HG03196 (cell line): ENCODE measurements around the gene PROM1.

Source experiments
- ATAC-seq: cut with Tn5 transposase; IDR thresholded peaks from one replicate; pipeline ENCODE4 v1.9.1; 2021; ENCODE audit not compliant: unreplicated experiment

The PROM1 gene

DNA sequence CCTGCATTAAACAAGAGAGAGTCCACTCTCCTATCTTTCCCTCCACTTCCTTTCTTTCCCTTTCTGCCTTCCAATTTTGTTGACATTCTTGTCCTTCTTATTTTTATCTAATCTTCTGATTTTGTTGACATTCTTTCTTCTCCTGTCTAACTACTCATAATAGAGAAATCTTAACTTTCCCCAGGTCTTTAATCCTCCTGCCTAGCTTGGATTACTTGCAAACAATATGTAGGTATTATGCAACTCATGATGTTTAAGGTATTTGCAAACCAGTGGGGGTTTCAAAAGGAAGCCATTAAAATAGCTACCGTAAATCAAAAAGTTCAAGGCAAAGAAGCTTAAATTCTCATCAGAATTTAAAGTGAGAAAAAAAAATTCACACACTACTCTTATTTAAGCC lies 53.9 kb downstream of the PROM1 start:
- no peak for ATAC-seq

DNA sequence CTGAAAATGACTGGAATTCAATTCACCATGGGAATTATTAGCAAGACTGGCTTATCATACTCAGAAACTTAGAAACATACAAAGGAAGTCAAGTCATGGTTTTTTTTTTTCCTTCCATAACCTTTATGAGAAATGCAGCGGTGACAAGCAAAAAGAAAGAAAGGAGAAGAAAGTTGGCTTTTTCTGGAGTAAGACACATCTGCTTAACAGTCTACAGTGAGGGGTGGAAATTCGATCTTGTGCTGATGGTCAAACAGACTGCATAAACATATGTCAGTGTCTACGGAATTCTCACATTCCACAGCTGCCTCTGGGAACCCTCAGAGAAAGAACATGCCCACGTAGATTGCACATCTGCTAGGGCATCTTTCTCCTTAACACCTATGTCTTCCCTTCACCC lies 54.6 kb downstream of the PROM1 start:
- no peak for ATAC-seq

DNA sequence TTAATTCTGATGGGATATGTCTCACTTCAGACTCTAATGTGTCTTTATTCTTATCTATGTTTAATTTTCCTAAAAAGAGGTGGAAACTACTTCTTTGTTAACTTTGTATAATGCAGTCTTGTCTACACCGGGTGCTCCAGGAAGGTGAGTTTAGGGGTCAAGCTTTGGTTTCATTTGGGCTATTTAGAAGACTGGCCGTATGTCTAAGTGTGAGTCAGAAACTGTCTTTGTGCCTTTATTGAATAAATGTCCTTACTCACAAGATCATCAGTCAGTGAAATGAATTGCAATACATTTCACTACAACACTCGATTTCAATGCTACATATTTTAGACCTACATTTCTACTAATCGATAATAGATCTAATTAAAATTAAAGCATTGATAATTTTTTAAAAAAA lies 56.2 kb downstream of the PROM1 start:
- ATAC-seq = no peak

DNA sequence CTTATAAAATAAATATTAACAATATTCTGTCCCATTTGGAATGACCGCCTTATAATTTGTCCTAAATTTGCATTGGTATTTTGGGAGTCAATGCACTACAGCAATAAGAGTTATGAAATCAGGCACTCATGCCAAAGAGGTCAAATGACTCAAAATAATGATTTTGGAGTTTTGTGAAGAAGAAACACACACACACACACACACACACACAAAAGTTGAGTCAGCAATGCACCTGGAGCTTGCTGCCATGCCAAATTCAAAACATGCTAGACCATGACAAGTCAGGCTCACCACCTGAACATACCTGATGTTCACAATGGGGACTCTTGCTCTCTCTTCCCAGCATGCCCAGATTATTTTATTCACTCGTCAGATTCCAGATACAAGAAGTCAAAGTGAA lies 56.7 kb downstream of the PROM1 start:
- ATAC-seq = no peak

DNA sequence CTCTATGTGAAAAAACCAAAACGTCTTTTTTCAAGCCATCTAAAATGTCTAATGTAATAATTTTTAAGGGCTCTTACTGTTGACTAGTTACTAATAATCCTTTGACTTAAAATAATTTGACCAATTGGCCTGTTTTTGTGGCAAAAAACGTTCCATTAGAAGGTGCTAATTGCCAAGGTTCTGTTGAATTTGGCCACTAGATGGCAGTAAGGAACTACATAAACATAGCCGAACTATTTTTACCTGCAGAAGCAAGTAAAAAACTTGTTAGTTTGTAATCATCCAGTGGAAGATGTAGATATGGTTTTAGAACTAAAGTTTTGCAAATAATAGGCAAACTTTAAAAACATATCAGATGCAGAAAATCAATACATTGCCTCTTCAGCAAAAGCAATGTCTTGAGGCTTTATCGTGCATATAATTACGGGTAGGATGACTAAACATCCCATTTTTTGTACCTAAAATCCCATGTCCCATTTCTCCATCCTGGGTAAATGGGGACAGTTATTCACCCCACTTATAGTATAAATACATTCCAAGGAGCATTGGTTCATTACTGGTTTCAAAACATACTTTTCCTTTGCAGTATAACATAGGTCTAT lies 57.6 kb downstream of the PROM1 start:
- no peak for ATAC-seq

DNA sequence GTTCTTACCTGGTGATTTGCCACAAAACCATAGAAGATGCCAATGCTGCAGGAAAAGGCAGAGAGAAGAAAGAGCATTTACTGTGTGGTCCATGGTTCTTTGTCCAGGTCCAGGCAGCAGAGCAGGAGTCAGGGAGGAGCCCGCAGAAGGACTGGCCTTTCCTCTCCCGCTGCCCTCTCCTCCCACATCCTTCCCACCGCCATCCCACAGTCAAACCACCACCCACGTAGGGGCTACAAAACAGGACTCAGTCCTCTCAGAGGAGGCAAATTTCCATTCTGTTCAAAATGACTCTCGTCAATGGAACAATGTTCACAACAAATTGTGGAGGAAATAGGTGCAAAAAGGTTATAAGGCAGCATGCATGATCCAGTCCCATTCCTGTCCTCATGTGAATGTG lies 58.6 kb downstream of the PROM1 start:
- ATAC-seq = no peak

DNA sequence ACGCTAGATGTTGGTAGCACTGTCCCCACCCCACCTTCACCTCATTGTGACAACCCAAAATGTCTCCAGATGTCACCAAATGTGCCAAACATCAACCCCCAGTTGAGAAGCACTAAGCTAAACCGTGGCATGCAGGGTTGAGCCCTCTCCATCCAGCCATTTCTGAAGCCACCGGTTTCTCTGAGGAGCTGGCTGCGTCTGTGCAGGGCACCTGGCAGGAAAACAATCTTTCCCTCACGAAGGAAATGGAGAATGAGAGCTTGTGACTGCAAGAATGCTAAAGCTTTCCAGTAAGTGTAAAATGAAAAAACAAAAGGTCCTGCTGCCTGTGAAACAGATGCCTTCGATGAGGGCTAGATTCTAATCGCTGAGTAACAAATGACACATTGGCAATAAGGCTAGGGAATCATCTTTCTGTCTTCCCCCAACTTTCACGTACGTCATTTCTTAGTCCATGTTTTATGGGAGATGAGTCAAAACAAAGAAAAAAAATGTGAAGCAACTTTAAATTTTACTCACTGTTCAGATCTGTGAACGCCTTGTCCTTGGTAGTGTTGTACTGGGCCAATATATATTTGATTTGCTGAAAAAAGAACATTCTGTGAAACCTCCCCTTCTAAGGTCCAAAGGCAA lies 59.9 kb downstream of the PROM1 start:
- no peak for ATAC-seq

DNA sequence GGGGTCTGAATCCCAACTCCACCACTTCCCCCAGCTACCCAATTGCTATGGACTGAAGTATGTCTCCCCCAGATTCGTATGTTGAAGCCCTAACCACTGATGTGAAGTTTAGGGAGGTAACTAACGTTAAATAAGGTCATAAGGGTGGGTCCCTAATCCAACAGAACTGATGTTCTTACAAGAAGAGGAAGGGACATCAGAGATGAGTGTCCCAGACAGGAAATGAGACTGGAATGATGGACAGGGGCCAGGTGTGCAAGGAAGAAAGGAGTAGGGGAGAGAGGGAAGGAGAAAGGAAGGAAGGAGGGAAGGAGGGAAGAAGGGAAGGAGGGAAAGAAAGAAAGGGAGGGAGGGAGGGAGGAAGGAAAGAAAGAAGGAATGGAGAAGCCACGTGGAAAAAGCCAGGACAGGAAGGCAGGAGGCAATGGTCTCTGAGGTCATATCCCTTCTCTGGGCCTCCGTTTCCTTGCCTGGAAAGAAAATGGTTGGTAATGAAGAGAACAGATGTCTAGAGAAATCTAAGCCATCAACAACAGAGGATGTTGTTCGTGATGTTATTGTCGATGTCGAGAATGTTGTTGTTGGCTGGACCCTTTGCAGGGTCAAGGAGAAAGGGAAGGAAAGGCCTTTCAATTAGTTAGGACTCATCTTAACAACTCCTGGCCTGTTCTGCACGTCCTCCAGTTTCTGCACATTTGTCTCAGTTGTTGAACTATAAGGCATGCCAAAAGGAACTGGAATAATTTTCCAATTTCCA lies 61.8 kb downstream of the PROM1 start:
- ATAC-seq = no peak

DNA sequence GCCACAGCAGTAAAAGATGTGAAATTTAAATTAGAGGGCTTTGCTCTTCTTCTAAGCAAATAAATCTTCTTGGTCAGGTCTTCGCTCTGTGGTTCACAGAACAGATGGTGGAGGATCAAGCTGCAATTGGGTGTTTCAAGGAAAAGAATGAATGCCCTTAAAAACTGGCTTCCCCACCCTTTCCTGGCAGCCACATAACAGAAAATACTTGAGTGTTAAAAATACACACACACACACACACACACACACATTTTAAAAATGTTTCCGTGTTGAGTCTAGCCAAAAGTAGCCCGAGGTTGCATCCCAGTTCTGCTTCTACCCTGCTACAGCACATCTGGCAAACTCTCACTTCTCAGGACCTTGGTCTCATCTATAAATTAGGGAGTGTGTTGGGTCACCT lies 64.2 kb downstream of the PROM1 start:
- no peak for ATAC-seq

DNA sequence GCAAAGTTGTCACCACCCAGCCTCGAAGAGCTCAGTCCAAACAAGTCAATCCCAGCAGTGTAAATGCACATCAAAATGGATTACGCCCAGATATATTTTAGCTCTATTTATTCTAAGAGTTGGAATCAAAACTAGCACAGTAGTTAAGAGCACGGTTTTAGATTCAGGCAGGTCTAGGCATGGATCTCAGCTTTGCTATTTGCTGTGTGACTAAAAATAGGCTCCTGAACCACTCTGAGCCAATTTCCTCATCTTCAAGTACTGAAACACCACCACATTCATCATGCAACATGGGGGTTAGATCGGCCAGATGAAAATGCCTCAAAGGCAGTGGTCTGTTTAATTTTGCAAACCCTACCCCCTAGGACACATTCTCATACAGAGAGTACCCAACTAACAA lies 65.0 kb downstream of the PROM1 start:
- no peak for ATAC-seq

DNA sequence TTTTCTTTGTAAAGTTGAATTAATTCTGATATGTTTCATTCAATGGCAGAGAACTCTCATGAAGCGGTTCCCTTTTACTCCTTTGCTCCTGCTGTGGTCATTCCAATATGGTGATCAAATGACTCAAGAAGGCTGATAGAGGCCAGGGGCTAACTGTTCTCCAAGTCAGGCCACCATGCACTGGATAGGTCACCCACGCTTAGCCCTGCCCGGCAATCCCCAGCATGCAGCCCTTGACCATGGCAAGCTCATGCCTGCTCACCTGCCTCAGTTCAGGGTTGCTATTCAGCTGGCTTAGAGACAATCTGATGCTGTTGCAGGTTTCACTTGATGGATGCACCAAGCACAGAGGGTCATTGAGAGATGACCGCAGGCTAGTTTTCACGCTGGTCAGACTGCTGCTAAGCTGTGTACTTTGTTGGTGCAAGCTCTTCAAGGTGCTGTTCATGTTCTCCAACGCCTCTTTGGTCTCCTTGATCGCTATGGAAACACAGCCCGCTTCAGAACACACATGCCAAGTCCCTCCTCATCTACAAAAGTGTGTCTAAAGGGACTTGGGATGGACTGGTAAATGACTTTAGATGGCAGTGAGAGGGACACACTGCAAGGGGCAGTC lies 65.7 kb downstream of the PROM1 start:
- no peak for ATAC-seq

DNA sequence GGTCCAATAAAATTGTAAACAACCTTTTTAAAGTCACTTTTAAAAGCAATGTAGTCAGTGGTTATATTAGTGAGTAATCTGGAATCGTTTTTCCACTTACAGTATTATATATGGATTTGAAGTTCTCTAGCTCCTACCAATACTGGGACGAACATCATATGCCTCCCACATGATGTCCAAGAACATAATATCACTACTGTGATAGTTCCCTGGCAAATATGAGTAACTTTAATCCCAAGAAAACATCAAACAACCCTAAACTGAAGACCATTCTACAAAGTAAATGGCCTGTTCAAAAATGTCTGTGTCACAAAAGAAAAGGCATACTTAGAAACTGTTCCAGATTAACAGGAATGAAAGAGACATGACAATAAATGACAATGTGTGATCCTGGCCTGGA lies 67.3 kb downstream of the PROM1 start:
- no peak for ATAC-seq

DNA sequence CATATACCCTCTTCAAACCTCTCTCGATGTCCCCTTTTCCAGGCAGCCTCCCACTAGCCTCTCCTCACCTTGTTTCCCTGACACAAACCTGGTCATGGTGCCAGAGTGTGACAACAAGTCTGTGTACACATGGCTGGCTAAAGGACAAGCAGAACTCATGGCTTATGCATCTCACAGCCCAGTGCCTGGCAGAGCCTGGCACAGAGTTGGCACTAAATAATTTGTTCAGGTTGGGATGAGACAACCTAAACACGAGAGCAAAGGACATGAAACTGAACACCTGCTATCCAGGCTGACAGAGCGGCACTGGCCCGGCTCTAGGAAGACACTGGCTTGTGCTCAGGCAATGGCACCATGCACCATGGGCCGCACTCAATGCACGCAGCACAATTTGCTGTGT lies 72.7 kb downstream of the PROM1 start:
- no peak for ATAC-seq

DNA sequence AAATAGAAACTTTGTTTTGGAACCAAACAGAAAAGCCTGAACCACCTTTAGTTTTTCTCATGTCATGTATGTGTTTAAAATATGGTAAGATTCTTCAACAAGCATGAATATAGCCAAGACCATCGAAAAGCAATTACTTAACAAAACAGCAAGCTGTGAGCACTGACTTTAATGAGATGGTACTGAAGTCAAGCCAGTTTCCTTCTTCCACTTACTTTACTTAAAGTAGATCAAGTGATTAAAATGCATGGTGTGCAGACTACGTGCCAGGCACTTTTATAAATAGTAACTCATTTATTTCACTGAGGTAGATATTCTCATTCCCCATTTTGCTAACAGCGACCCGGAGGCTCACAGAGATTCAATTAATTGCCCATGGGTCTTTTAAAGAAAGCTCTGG lies 74.7 kb downstream of the PROM1 start:
- no peak for ATAC-seq

DNA sequence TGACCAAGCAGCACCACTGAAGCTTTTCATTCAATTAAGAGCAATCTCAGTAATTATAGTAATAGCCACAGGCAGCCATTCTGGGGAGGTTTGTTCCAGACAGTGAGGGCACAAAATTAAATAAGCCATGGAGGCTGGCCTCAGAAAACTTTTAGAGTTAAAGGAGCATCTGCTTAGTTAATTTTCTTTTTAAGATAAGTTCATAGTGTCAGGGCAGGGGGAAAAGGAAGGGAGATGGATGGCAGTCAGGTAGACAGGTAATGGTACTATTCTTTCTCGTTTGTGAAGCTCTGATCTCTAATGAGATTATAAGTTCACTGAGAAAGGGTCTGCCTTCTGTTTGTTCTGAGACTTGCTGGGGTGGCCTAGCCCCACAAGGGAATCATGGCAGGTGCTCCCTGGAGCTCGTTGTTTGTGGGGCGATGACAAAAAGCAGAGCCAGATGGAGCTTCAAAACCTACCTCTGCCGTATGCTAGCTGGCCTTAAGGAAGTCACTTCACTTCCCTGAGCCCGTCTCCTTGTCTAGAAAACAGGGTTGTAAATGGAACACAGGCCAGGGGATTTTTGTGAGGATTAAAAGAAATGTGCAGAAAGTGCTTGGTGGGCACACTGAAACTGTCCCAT lies 76.2 kb downstream of the PROM1 start:
- no peak for ATAC-seq

DNA sequence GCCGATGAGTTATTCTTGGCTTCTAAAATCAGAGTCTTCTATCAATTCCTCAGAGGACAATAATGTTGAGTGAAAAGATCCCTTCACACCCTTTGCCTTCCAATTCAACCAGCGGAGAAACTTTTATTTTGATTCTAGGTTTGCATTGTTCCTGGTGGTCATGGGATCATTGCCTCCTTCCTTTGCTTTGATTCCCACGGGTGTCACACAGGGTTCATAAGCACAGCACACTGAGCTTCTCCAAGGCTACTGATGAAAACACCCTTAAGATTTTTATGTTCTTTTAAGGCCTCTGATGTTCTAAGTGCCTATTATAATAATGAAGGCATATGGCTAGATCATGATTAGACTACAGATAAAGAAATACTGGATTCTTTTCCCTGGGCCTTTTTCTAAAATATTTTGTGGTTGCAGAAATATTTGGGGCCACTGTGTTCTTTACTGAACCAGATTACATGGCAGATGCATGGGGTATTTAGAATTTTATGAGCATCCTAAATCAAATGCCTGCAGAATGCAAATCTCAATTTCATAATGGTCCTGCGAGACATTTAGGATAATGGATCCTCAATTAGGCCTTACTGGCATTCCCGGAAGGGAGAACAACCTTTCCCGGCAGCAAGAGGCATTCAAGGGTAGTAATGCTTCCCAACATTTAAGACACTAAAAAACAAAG lies 76.9 kb downstream of the PROM1 start:
- ATAC-seq = no peak

DNA sequence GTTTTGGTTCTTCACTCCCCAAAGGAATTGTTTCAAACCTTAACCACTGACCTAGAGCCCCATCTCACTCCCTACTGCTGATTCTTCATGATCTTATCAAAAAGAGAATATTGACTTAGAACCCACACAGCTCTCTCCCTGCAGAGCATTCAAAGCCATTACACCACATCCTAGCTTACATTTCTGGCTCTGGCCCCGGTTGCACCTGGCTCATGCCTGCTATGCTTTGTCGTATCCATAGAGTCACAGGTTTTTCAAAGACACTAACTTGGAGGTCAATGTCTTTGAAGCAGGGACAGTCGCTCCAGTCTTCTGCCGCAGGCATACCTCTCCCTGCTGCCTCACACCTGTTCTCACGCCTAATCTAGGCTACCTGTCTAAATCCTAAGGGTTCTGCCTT lies 78.1 kb downstream of the PROM1 start:
- ATAC-seq = no peak

DNA sequence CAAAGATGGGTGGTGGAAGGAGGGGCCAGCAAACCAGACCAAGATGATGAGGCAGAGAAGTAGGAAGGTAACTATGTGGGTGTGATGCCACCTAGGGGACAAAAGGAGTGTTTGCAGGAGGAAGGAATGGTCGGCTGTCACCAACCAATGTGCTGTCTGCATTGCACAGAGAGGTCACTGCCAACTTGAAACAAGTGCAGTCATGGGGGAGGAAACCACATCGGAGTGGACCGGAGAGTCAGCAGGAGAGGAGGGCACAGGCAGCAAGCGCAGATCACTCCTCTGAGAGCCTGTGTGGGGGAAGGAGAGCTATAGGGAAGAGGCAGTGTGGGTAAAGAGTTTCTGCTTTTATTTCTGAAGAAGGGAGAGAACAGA lies 82.4 kb downstream of the PROM1 start:
- peak; percentile 89 for ATAC-seq

DNA sequence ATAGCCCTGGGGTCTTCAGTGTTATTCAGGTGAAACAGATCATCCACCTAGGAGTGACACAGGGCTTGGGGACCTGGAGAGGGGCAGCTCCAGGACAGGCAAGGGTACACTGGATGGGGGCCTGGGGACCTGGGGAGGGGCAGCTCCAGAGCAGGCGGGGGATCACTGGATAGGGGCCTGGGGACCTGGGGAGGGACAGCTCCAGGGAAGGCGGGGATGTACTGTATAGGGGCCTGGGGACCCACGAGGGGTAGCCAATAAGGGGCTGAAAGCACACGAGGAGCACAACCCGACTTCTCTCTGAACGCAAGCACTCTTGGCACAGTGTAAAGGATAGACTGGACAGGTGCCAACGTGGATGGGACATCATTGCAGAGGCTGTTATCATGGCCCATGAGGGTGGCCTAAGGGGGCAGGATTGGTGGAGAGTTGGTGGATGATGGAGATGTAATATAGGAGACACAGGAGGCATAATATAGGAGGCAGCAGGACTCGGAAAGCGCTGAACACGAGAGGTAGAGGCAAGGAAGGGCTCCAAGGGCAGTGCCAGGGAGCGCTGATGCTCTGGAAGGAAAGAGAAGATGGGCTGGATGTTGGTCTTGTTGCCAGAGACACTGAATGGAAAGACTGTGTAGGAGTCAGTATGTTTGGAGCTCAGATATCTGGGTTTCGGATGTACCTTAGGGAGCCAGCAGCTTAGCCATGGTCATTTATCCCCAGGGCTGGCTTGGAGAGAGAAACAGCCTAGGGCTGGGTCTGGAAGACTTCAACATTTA lies 82.9 kb downstream of the PROM1 start:
- peak; percentile 19 for ATAC-seq

DNA sequence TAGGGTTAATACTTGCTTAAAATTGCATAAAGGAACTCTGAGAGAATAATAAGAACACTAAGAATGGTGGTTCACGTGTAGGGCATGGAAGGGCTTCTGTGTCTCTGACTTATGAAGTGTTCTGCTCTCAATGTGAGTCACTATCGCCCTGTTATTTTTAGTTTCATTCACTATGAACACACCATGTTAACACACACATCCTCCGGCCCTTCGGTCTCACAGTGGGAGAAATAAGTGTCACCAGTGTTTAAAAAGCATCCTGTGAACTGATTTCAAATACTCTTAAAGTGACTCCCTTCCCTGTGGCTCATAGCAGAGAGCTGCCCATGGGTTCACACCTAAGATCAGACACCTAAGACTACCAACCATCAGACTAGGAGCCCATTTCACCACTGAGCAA lies 87.0 kb downstream of the PROM1 start:
- ATAC-seq = no peak
